AG09319 (cell line): Measurements from ENCODE around the gene WTAP.
"Not testable (repeated sequence)": the region's sequence is repeated elsewhere in the genome, so short reads cannot be mapped to it uniquely, and the experiment has no call there.

ENCODE experiments used
- DNase-seq: peaks from one replicate; pipeline ENCODE4 v3.0.0-alpha.2; 2010; ENCODE audit warnings: low read depth; ENCODE audit errors: extremely low read depth
- CTCF ChIP-seq: IDR thresholded peaks from 2 replicates; pipeline ENCODE4 v1.5.1; 2011; ENCODE audit warnings: low read depth, mild to moderate bottlenecking, inconsistent platforms, low read length, moderate library complexity

The WTAP gene

DNA sequence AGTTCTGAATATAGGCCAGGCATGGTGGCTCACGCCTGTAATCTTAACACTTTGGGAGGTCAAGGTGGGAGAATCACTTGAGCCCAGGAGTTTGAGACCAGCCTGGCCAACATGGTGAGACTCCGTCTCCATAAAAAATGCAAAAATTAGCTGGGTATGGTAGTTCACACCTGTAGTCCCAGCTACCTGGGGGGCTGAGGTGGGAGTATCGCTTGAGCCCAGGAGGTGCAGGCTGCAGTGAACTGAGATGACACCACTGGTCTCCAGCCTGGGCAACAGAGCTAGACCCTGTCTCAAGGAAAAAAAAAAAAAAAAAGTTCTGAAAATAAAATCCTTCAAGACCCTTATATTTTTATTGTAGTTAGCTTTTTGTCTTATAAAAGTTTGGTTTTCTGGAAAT, 11.7 kb upstream of the WTAP start:
- DNase-seq, result no peak

GRCh38 chr6:159716247-159717096, 10.8 kb upstream of the WTAP start:
- no peak for TF ChIP-seq CTCF

More for the DNA sequence above, 11.7 kb upstream of the WTAP start:
- no peak for TF ChIP-seq CTCF

GRCh38 chr6:159718634-159719033, 8.7 kb upstream of the WTAP start:
- no peak for DNase-seq
- no peak for TF ChIP-seq CTCF

More at GRCh38 chr6:159716247-159717096, 10.8 kb upstream of the WTAP start:
- peak; percentile 92 for DNase-seq

GRCh38 chr6:159719287-159719686, 8.0 kb upstream of the WTAP start:
- TF ChIP-seq CTCF, result no peak

DNA sequence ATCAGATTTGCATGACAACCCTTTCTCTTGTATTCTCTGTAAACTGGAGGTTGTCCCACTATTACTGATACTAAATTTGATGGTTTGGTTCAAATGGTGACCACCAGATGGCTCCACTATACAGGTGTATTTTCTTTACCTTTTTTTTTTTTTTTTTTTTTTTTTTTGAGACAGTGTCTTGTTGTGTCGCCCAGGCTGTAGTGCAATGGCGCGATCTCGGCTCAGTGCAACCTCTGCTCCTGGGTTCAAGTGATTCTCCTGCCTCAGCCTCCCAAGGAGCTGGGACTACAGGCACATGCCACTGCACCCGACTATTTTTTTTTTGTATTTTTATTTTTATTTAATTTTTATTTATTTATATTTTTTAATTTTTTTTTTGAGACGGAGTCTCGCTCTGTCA, 6.6 kb upstream of the WTAP start:
- peak; percentile 28 for TF ChIP-seq CTCF
- no peak for DNase-seq

More at GRCh38 chr6:159719287-159719686, 8.0 kb upstream of the WTAP start:
- no peak for DNase-seq

GRCh38 chr6:159721981-159722380, 5.3 kb upstream of the WTAP start:
- not testable (repeated sequence) for DNase-seq

- no peak for TF ChIP-seq CTCF
- DNase-seq, result no peak
Measured at GRCh38 chr6:159722655-159723054, 4.7 kb upstream of the WTAP start.

DNA sequence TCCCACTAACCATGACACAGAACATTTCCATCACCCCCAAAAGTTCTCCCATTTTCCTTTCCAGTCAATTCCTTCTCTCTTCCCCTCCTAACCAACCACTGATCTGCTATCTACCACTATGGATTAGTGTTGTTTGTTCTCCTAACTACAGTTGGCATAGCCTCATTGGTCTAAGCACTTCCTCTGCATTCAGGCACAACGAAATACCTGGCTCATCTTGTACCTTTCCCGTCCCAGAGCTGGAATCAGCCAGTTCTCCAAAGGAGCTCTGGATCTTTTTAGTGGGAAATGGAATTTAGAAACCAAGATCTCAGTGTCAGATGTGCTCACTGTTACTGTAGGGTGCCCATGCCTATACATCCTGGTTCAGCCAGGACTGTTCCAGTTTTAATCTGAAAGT, 4.0 kb upstream of the WTAP start:
- TF ChIP-seq CTCF, result no peak
- no peak for DNase-seq
